H9 (cell line): Measurements from ENCODE around the gene ZNF362. TPM values are rescaled to one million over a fixed set of nuclear protein-coding genes. Genes with fewer than 3 reads are reported as not detected.

ENCODE experiments used
- DNase-seq: peaks from one replicate; pipeline ENCODE4 v3.0.0-alpha.2; 2017
- H2AFZ ChIP-seq: one replicate; pipeline ENCODE4 v1.6.1; 2013; ENCODE audit warnings: mild to moderate bottlenecking, low read length, control low read depth, moderate library complexity
- H2AK5ac ChIP-seq: 2 replicates; pipeline ENCODE4 v1.6.1; 2013; ENCODE audit warnings: low read length, control low read depth, mixed read lengths; ENCODE audit not compliant: insufficient read length
- H2BK120ac ChIP-seq: one replicate; pipeline ENCODE4 v1.6.1; 2013; ENCODE audit warnings: low read depth, mild to moderate bottlenecking, low read length, control low read depth, inconsistent platforms; ENCODE audit not compliant: poor library complexity, severe bottlenecking
- H2BK12ac ChIP-seq: 2 replicates; pipeline ENCODE4 v1.6.1; 2013; ENCODE audit warnings: low read length, control low read depth, mixed read lengths, low read depth; ENCODE audit not compliant: insufficient read length
- H2BK15ac ChIP-seq: 2 replicates; pipeline ENCODE4 v1.6.1; 2013; ENCODE audit warnings: low read depth, low read length, control low read depth
- H2BK20ac ChIP-seq: one replicate; pipeline ENCODE4 v1.6.1; 2013; ENCODE audit warnings: low read depth, mild to moderate bottlenecking, low read length, control low read depth, inconsistent platforms; ENCODE audit not compliant: poor library complexity, severe bottlenecking
- H2BK5ac ChIP-seq: 2 replicates; pipeline ENCODE4 v1.6.1; 2013; ENCODE audit warnings: low read length, control low read depth, mixed read lengths; ENCODE audit not compliant: insufficient read length
- H3K14ac ChIP-seq: 2 replicates; pipeline ENCODE4 v1.6.1; 2013; ENCODE audit warnings: low read length, control low read depth; ENCODE audit not compliant: insufficient read depth
- H3K18ac ChIP-seq: 2 replicates; pipeline ENCODE4 v1.6.1; 2013; ENCODE audit warnings: low read depth, mild to moderate bottlenecking, mixed read lengths, low read length, control low read depth; ENCODE audit not compliant: insufficient read length
- H3K23ac ChIP-seq: 2 replicates; pipeline ENCODE4 v1.6.1; 2013; ENCODE audit warnings: low read length, control low read depth, mixed read lengths, low read depth; ENCODE audit not compliant: insufficient read length
- H3K23me2 ChIP-seq: 2 replicates; pipeline ENCODE4 v1.6.1; 2013; ENCODE audit warnings: low read depth, mild to moderate bottlenecking, mixed read lengths, low read length, control low read depth; ENCODE audit not compliant: insufficient read length, poor library complexity, severe bottlenecking
- H3K27ac ChIP-seq: 2 replicates; pipeline ENCODE4 v1.5.1; 2013; ENCODE audit warnings: low read length, control low read depth, mixed read lengths, low read depth; ENCODE audit not compliant: insufficient read length
- H3K27me3 ChIP-seq: 2 replicates; pipeline ENCODE4 v1.6.1; 2013; ENCODE audit warnings: low read length, control low read depth, inconsistent platforms; ENCODE audit not compliant: insufficient read depth
- H3K4ac ChIP-seq: 2 replicates; pipeline ENCODE4 v1.6.1; 2013; ENCODE audit warnings: low read depth, mild to moderate bottlenecking, control low read depth, inconsistent platforms, low read length, moderate library complexity
- H3K4me1 ChIP-seq: 2 replicates; pipeline ENCODE4 v1.6.1; 2013; ENCODE audit warnings: low read length, control low read depth, inconsistent platforms; ENCODE audit not compliant: insufficient read depth
- H3K4me2 ChIP-seq: 2 replicates; pipeline ENCODE4 v1.6.1; 2013; ENCODE audit warnings: low read length, control low read depth, mixed read lengths; ENCODE audit not compliant: insufficient read length, insufficient read depth
- H3K56ac ChIP-seq: 2 replicates; pipeline ENCODE4 v1.6.1; 2013; ENCODE audit warnings: low read depth, mild to moderate bottlenecking, mixed read lengths, low read length, control low read depth; ENCODE audit not compliant: insufficient read length
- H3K79me1 ChIP-seq: 2 replicates; pipeline ENCODE4 v1.6.1; 2013; ENCODE audit warnings: low read depth, mild to moderate bottlenecking, moderate library complexity, low read length, control low read depth, inconsistent platforms; ENCODE audit not compliant: insufficient read depth, poor library complexity, severe bottlenecking
- H3K79me2 ChIP-seq: 2 replicates; pipeline ENCODE4 v1.6.1; 2013; ENCODE audit warnings: low read length, control low read depth, inconsistent platforms; ENCODE audit not compliant: insufficient read depth
- H3K9ac ChIP-seq: 2 replicates; pipeline ENCODE4 v1.6.1; 2013; ENCODE audit warnings: low read length, control low read depth, mixed read lengths; ENCODE audit not compliant: insufficient read length; ENCODE audit errors: extremely low read depth
- H3K9me3 ChIP-seq: one replicate; pipeline ENCODE4 v1.6.1; 2013; ENCODE audit warnings: low read depth, low read length, inconsistent platforms; ENCODE audit not compliant: control insufficient read depth
- H3T11ph ChIP-seq: one replicate; pipeline ENCODE4 v1.6.1; 2013; ENCODE audit warnings: mild to moderate bottlenecking, low read length, control low read depth, inconsistent platforms
- H4K20me1 ChIP-seq: one replicate; pipeline ENCODE4 v1.6.1; 2013; ENCODE audit not compliant: control insufficient read depth, insufficient read length, insufficient read depth
- H4K5ac ChIP-seq: 2 replicates; pipeline ENCODE4 v1.6.1; 2013; ENCODE audit warnings: low read depth, mild to moderate bottlenecking, mixed read lengths, low read length, control low read depth; ENCODE audit not compliant: insufficient read length
- H4K8ac ChIP-seq: replicated peaks from 2 replicates; pipeline ENCODE4 v1.6.1; 2013; ENCODE audit warnings: low read length, control low read depth, mixed read lengths, low read depth; ENCODE audit not compliant: insufficient read length
- H4K91ac ChIP-seq: 2 replicates; pipeline ENCODE4 v1.6.1; 2013; ENCODE audit warnings: low read depth, mild to moderate bottlenecking, moderate library complexity, mixed read lengths, low read length, control low read depth; ENCODE audit not compliant: insufficient read length
- H3K27ac Mint-ChIP-seq, 3 experiments: 2 replicates in 2 of 3; 3 replicates in 1 of 3; pipeline ENCODE4 v1.8.0; 2020 to 2021; ENCODE audit warnings: mixed read lengths in 3 of 3, mild to moderate bottlenecking in 1 of 3, moderate library complexity in 1 of 3
- H3K27me3 Mint-ChIP-seq: 2 replicates; pipeline ENCODE4 v1.8.0; 2021; ENCODE audit warnings: low read depth, mild to moderate bottlenecking, moderate library complexity, mixed read lengths
- H3K36me3 Mint-ChIP-seq, 3 experiments: 2 replicates in 2 of 3; 3 replicates in 1 of 3; pipeline ENCODE4 v1.8.0; 2020 to 2021; ENCODE audit warnings: low read depth in 3 of 3, mixed read lengths in 3 of 3; ENCODE audit not compliant: insufficient read depth in 1 of 3
- H3K4me1 Mint-ChIP-seq, 2 experiments: 2 replicates each; pipeline ENCODE4 v1.8.0; 2020; ENCODE audit warnings: mixed read lengths in 2 of 2
- H3K4me3 Mint-ChIP-seq, 2 experiments: 2 replicates in 1 of 2; 3 replicates in 1 of 2; pipeline ENCODE4 v1.8.0; 2020 to 2021; ENCODE audit warnings: mild to moderate bottlenecking in 2 of 2, mixed read lengths in 2 of 2, moderate library complexity in 1 of 2
- H3K9me3 Mint-ChIP-seq, 2 experiments: 2 replicates in 1 of 2; 3 replicates in 1 of 2; pipeline ENCODE4 v1.8.0; 2020; ENCODE audit warnings: mild to moderate bottlenecking in 2 of 2, mixed read lengths in 2 of 2, moderate library complexity in 1 of 2
- WGBS: extraction: QIAGEN DNeasy Blood & Tissue Kit; methylation state at CpG from one replicate; pipeline ENCODE4 v1.1.7; 2013; ENCODE audit warnings: missing lambda C conversion rate, low lambda C conversion rate, mixed read lengths; ENCODE audit not compliant: insufficient read length; ENCODE audit errors: extremely low coverage; 5-methylcytosine and 5-hydroxymethylcytosine counted together
- total RNA-seq: library from RNA; stranded (reverse); gene quantifications from 2 replicates; pipeline ENCODE4 v1.2.1, GENCODE V29; 2021
- TF ChIP-seq, protein P1 (sequence below): fragments of 200-600 bp; sonication (generic); conservative IDR thresholded peaks from 3 replicates; pipeline ENCODE4 v1.8.0; 2021; ENCODE audit warnings: antibody characterized with exemption, mild to moderate bottlenecking

Gene ZNF362
- total RNA-seq, 1 experiment from 2014 or later: 18.7 TPM

DNA sequence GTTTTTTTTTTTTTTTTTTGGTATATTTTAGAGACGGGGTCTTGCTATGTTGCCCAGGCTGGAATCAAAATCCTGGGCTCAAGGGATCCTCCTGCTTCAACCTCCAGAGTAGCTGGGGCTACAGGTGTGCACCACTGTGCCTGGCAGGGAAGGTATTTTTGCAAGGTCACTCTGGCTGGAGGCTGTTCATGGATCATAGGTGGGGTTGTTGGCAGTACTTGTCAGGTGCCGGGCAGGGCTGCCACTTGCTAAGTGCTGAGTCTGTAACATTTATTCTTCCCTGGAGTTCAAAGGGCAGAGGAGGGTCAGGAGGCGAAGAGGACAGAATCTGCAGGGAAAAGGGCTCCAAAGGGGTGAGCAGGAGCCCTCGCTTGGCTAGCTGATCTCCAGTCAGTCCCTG, 40.5 kb downstream of the ZNF362 start:
- H3K18ac ChIP-seq: no peak overlapping the region
- H3K4me2 ChIP-seq: no peak overlapping the region
- no peaks in the 10 kb centered on the region for H3K23me2 ChIP-seq
- H2BK5ac ChIP-seq: no peak overlapping the region
- DNase-seq: no peak
- H3K4me1 Mint-ChIP-seq: peaks cover 13 to 22% of the 10 kb centered on the region in 2 experiments
- H3K4me1 ChIP-seq: no peaks in the 10 kb centered on the region
- no peaks in the 10 kb centered on the region for H3K27me3 ChIP-seq
- H3K9ac ChIP-seq: no peak overlapping the region
- no peak overlapping the region for H2BK15ac ChIP-seq
- no peak overlapping the region for H3K27ac Mint-ChIP-seq
- no CpG with 5 or more reads among the region's 4 CpGs for WGBS
- no peaks in the 10 kb centered on the region for H3K9me3 ChIP-seq
- no peaks in the 10 kb centered on the region for H3K79me1 ChIP-seq
- no peak overlapping the region for H3K4me3 Mint-ChIP-seq
- H2BK120ac ChIP-seq: no peak overlapping the region
- peaks cover 28 to 43% (median 41%) of the 10 kb centered on the region in 3 experiments for H3K36me3 Mint-ChIP-seq
- H2AFZ ChIP-seq: no peak overlapping the region
- H3K9me3 Mint-ChIP-seq: peaks cover 0 to 4% of the 10 kb centered on the region in 2 experiments; a peak in 3 of 5 replicates
- H3K14ac ChIP-seq: no peak overlapping the region
- no peak overlapping the region for H2BK12ac ChIP-seq
- H3T11ph ChIP-seq: no peak overlapping the region
- H2AK5ac ChIP-seq: no peak overlapping the region
- no peaks in the 10 kb centered on the region for H4K20me1 ChIP-seq
- H3K23ac ChIP-seq: no peak overlapping the region
- H3K4ac ChIP-seq: no peak overlapping the region
- no peak overlapping the region for H4K91ac ChIP-seq
- H3K27me3 Mint-ChIP-seq: no peaks in the 10 kb centered on the region
- no peak overlapping the region for H3K56ac ChIP-seq
- no peak overlapping the region for H3K27ac ChIP-seq
- H4K5ac ChIP-seq: no peak overlapping the region
- TF ChIP-seq, protein P1, sequence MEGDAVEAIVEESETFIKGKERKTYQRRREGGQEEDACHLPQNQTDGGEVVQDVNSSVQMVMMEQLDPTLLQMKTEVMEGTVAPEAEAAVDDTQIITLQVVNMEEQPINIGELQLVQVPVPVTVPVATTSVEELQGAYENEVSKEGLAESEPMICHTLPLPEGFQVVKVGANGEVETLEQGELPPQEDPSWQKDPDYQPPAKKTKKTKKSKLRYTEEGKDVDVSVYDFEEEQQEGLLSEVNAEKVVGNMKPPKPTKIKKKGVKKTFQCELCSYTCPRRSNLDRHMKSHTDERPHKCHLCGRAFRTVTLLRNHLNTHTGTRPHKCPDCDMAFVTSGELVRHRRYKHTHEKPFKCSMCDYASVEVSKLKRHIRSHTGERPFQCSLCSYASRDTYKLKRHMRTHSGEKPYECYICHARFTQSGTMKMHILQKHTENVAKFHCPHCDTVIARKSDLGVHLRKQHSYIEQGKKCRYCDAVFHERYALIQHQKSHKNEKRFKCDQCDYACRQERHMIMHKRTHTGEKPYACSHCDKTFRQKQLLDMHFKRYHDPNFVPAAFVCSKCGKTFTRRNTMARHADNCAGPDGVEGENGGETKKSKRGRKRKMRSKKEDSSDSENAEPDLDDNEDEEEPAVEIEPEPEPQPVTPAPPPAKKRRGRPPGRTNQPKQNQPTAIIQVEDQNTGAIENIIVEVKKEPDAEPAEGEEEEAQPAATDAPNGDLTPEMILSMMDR: no peak
- H2BK20ac ChIP-seq: no peak overlapping the region
- H3K79me2 ChIP-seq: no peaks in the 10 kb centered on the region
- H4K8ac ChIP-seq: no peak overlapping the region
